ENCODE results near the gene FANCE. TPM values are rescaled to one million over a fixed set of nuclear protein-coding genes. Genes with fewer than 3 reads are reported as not detected.
"Not testable (repeated sequence)": the region's sequence is repeated elsewhere in the genome, so short reads cannot be mapped to it uniquely, and the experiment has no call there.

Gene FANCE
- total RNA-seq, 4 donors from 2014 or later, result 2.6 to 5.0 (median 3.8) TPM

DNA sequence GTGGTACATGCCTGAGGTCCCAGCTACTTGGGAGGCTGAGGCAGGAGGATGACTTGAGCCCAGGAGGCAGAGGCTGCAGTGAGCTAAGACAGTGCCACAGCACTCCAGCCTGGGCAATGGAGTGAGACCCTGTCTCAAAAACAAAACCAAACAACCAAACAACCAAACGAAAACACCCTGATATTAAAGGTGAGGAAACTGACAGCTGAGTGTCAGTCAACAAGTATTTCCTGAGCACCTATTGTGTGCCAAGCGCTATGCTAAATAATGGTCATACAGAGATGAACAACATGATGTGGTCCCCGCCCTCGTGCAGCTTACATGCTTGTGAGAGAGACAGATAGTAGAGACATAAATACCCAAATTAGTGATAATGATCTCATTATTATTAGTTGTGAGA lies 62.4 kb downstream of the FANCE start:
- H3K27me3 ChIP-seq, result peaks cover 38% of the 10 kb centered on the region
- no peak for ATAC-seq
- H3K4me1 ChIP-seq, result peaks cover 0 to 11% (median 0%) of the 10 kb centered on the region in 3 donors
- H3K36me3 ChIP-seq, result no peaks in the 10 kb centered on the region
- H3K9me3 ChIP-seq, result no peaks in the 10 kb centered on the region
- 77 to 100% methylated on average over 1 to 4 of the region's 4 CpGs for WGBS, 2 donors (ENCODE audit: low coverage in 1 of 2)
- no peak overlapping the region for H3K27ac ChIP-seq
- TF ChIP-seq EP300 (IDR thresholded peaks at IDR 0.05) (no peak), POLR2A (IDR thresholded peaks at IDR 0.05) (no peak), POLR2AphosphoS5 (IDR thresholded peaks at IDR 0.05) (no peak)
- TF ChIP-seq, protein P1, sequence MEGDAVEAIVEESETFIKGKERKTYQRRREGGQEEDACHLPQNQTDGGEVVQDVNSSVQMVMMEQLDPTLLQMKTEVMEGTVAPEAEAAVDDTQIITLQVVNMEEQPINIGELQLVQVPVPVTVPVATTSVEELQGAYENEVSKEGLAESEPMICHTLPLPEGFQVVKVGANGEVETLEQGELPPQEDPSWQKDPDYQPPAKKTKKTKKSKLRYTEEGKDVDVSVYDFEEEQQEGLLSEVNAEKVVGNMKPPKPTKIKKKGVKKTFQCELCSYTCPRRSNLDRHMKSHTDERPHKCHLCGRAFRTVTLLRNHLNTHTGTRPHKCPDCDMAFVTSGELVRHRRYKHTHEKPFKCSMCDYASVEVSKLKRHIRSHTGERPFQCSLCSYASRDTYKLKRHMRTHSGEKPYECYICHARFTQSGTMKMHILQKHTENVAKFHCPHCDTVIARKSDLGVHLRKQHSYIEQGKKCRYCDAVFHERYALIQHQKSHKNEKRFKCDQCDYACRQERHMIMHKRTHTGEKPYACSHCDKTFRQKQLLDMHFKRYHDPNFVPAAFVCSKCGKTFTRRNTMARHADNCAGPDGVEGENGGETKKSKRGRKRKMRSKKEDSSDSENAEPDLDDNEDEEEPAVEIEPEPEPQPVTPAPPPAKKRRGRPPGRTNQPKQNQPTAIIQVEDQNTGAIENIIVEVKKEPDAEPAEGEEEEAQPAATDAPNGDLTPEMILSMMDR (IDR thresholded peaks at IDR 0.05), result no peak
- H3K4me3 ChIP-seq, result no peak overlapping the region

DNA sequence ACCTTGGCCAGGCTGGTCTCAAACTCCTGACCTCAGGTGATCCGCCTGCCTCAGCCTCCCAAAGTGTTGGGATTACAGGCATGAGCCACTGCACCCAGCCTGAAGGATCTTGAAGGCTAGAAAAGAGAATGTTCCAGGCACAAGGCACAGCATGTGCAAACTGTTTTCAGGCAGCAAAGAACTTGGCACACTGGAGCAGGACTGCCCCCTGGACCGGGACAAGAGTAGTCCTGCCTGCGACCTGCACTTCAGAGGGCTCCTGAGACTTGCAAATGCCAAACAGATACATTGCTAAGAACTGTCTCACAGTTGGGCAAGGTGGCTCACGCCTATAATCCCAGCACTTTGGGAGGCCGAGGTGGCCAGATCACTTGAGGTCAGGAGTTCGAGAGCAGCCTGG lies 63.8 kb downstream of the FANCE start:
- H3K27me3 ChIP-seq, result peaks cover 24% of the 10 kb centered on the region
- H3K27ac ChIP-seq, H3K36me3 ChIP-seq, H3K4me3 ChIP-seq, H3K9me3 ChIP-seq, ATAC-seq: not testable (repeated sequence)
- WGBS, 2 donors (ENCODE audit: low coverage in 1 of 2), result 80% methylated on average over 3 of the region's 6 CpGs; no CpG with 5 or more reads in 1 of the 2 donors
- peaks cover 0 to 11% (median 0%) of the 10 kb centered on the region in 3 donors for H3K4me1 ChIP-seq

Small RNA genes lying within 50 kb of the gene (small RNA-seq; reads per million reads assigned to genes)
- 0 to 0.62 (median 0.19) reads per million in 4 donors for gene MIR7111

Other genes starting within 250 kb of the FANCE start
- 1 to 10 TPM; 1.4 to 7.2 (median 3.0) TPM for gene SCUBE3, start 238.4 kb upstream of the FANCE start, total RNA-seq
- 10 to 100 TPM; 21.3 to 46.9 (median 40.1) TPM for gene ZNF76, start 192.6 kb upstream of the FANCE start, total RNA-seq
- gene DEF6, start 154.5 kb upstream of the FANCE start, total RNA-seq, result 1 to 10 TPM in 3 of 4 donors, under 1 TPM in 1; 0.78 to 4.6 (median 4.3) TPM
- gene PPARD, start 109.8 kb upstream of the FANCE start, total RNA-seq, result 10 to 100 TPM; 10.3 to 16.0 (median 13.3) TPM
- gene RPL10A, start 16.1 kb downstream of the FANCE start, total RNA-seq, result 1,000 to 10,000 TPM in 3 of 4 donors, 100 to 1,000 TPM in 1; 870 to 1,936 (median 1,411) TPM
- gene TEAD3, start 44.7 kb downstream of the FANCE start, total RNA-seq, result 100 to 1,000 TPM in 1 of 4 donors, 10 to 100 TPM in 3; 58.3 to 122 (median 72.5) TPM
- under 1 TPM in 1 of 4 donors, not detected in 3; 0.89 TPM for gene TULP1, start 60.6 kb downstream of the FANCE start, total RNA-seq
- 100 to 1,000 TPM; 453 to 676 (median 478) TPM for gene FKBP5, start 236.6 kb downstream of the FANCE start, total RNA-seq

All from gastroesophageal sphincter (tissue), 4 donors.